Stimulated activated CD4-positive, alpha-beta T cell treated with anti-CD3 and anti-CD28 coated beads, Interleukin-15, amount 100 ng/mL, for 1 hour (primary cell): ENCODE data around the gene DCBLD1.

Experiments
- DNase-seq, 2 donors: peaks; one replicate each; pipeline ENCODE4 v3.0.0-alpha.2; 2020; ENCODE audit warnings: low read depth in 1 of 2, low spot score in 1 of 2

The DCBLD1 gene

GRCh38 chr6:117469791-117470190 lies 12.7 kb upstream of the DCBLD1 start:
- DNase-seq, result no peak

GRCh38 chr6:117472667-117473066 lies 9.8 kb upstream of the DCBLD1 start:
- DNase-seq, result no peak

- no peak for DNase-seq
These were observed 9.1 kb upstream of the DCBLD1 start for GRCh38 chr6:117473401-117473800.

GRCh38 chr6:117477988-117478852 lies 4.3 kb upstream of the DCBLD1 start:
- DNase-seq, result no peak

- DNase-seq, result no peak
These were observed 3.6 kb upstream of the DCBLD1 start for GRCh38 chr6:117478853-117479231.

GRCh38 chr6:117480651-117481050 lies 1.8 kb upstream of the DCBLD1 start:
- DNase-seq, result no peak

- DNase-seq, result no peak
These were observed 1.1 kb upstream of the DCBLD1 start for GRCh38 chr6:117481278-117481925.

- DNase-seq, result no peak
These were observed 591 bp upstream of the DCBLD1 start for GRCh38 chr6:117481926-117482239.

- DNase-seq, result peak in 1 of 2 donors; percentile 5
These were observed 650 bp downstream of the DCBLD1 start for GRCh38 chr6:117483004-117483644.

GRCh38 chr6:117483645-117484016 lies 1.2 kb downstream of the DCBLD1 start:
- DNase-seq, result no peak

GRCh38 chr6:117484052-117484646 lies 1.7 kb downstream of the DCBLD1 start:
- no peak for DNase-seq

GRCh38 chr6:117485433-117485832 lies 3.0 kb downstream of the DCBLD1 start:
- no peak for DNase-seq

- no peak for DNase-seq
These were observed 5.3 kb downstream of the DCBLD1 start for GRCh38 chr6:117487821-117488220.

- DNase-seq, result no peak
These were observed 6.5 kb downstream of the DCBLD1 start for GRCh38 chr6:117489003-117489402.

- DNase-seq, result no peak
These were observed 9.4 kb downstream of the DCBLD1 start for GRCh38 chr6:117491916-117492315.

- no peak for DNase-seq
These were observed 11.0 kb downstream of the DCBLD1 start for GRCh38 chr6:117493470-117493869.

GRCh38 chr6:117494283-117494682 lies 11.8 kb downstream of the DCBLD1 start:
- DNase-seq, result no peak

GRCh38 chr6:117494694-117495318 lies 12.3 kb downstream of the DCBLD1 start:
- DNase-seq, result no peak

GRCh38 chr6:117495425-117495824 lies 13.0 kb downstream of the DCBLD1 start:
- DNase-seq, result no peak

GRCh38 chr6:117495869-117496268 lies 13.4 kb downstream of the DCBLD1 start:
- DNase-seq, result no peak

- DNase-seq, result no peak
These were observed 14.0 kb downstream of the DCBLD1 start for GRCh38 chr6:117496383-117496990.
